KMS-11 (cell line): ENCODE data around the gene ERO1A.

ENCODE experiments used
- H2AFZ ChIP-seq: fragments of 200-600 bp; sonication (generic); 2 replicates; pipeline ENCODE4 v1.6.1; 2016; ENCODE audit warnings: antibody characterized with exemption, mixed run types, low read depth
- H3K27ac ChIP-seq: fragments of 200-600 bp; sonication (generic); 2 replicates; pipeline ENCODE4 v1.6.1; 2016; ENCODE audit warnings: mild to moderate bottlenecking, mixed run types
- H3K27me3 ChIP-seq: fragments of 200-600 bp; sonication (generic); 2 replicates; pipeline ENCODE4 v1.6.1; 2017; ENCODE audit warnings: mild to moderate bottlenecking, low read depth, mixed run types, moderate library complexity; ENCODE audit not compliant: insufficient read depth
- H3K36me3 ChIP-seq: fragments of 200-600 bp; sonication (generic); 2 replicates; pipeline ENCODE4 v1.6.1; 2017; ENCODE audit warnings: mild to moderate bottlenecking, mixed run types; ENCODE audit not compliant: insufficient read depth
- H3K4me1 ChIP-seq: fragments of 200-600 bp; sonication (generic); 2 replicates; pipeline ENCODE4 v1.6.1; 2016; ENCODE audit warnings: mild to moderate bottlenecking, low read depth, mixed run types; ENCODE audit not compliant: poor library complexity, severe bottlenecking
- H3K4me2 ChIP-seq: fragments of 200-600 bp; sonication (generic); 2 replicates; pipeline ENCODE4 v1.7.0; 2016; ENCODE audit warnings: mild to moderate bottlenecking, mixed run types
- H3K4me3 ChIP-seq: fragments of 200-600 bp; sonication (generic); IDR thresholded peaks from 2 replicates; pipeline ENCODE4 v1.6.1; 2017; ENCODE audit warnings: low read depth, low read length, mixed read lengths; ENCODE audit not compliant: insufficient read depth
- H3K79me2 ChIP-seq: fragments of 200-600 bp; sonication (generic); 2 replicates; pipeline ENCODE4 v1.6.1; 2016; ENCODE audit warnings: low read depth, mixed run types; ENCODE audit not compliant: insufficient read depth
- H3K9ac ChIP-seq: fragments of 200-600 bp; sonication (generic); 2 replicates; pipeline ENCODE4 v1.6.1; 2016; ENCODE audit warnings: mild to moderate bottlenecking, mixed run types
- H4K20me1 ChIP-seq: fragments of 200-600 bp; sonication (generic); 2 replicates; pipeline ENCODE4 v1.6.1; 2016; ENCODE audit warnings: mild to moderate bottlenecking, mixed run types; ENCODE audit not compliant: insufficient read depth
- CTCF ChIP-seq: fragments of 200-600 bp; sonication (generic); conservative IDR thresholded peaks from 2 replicates; pipeline ENCODE4 v1.6.1; 2017; ENCODE audit warnings: low read depth, mild to moderate bottlenecking, antibody characterized with exemption, low read length, moderate library complexity, mixed read lengths

The ERO1A gene

DNA sequence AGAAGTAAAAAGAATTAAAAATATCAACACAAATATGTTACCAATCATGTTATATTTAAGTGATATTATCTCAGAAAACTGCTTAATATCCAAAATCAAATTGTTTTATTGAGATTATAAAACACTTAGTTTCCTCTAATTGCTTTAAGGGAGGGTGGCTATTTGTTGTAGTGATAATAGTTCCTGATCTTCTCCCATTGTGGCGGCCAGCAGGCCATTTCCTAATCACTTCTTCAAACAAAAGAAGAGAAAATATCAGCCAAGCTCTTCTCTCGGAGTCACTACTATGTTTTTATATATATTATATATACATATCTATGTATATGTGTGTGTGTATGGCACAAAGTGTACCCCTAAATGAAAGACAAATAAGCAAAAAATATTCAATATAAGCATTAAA, 31.5 kb downstream of the ERO1A start:
- Histone ChIP-seq H3K4me1 (peaks cover 9% of the 10 kb centered on the region), H3K4me2 (no peak overlapping the region), H3K36me3 (no peaks in the 10 kb centered on the region), H2AFZ (no peak overlapping the region), H3K9ac (no peak overlapping the region), H4K20me1 (no peaks in the 10 kb centered on the region), H3K27me3 (no peaks in the 10 kb centered on the region), H3K27ac (no peak overlapping the region), H3K4me3 (no peak overlapping the region), H3K79me2 (no peaks in the 10 kb centered on the region)
- TF ChIP-seq CTCF, result no peak

- no peaks in the 10 kb centered on the region for H4K20me1 ChIP-seq
- no peaks in the 10 kb centered on the region for H3K27me3 ChIP-seq
- no peak overlapping the region for H3K27ac ChIP-seq
- H3K4me2 ChIP-seq, result no peak overlapping the region
- H3K36me3 ChIP-seq, result no peaks in the 10 kb centered on the region
- H3K4me3 ChIP-seq, result no peak overlapping the region
- H3K79me2 ChIP-seq, result no peaks in the 10 kb centered on the region
- TF ChIP-seq CTCF, result no peak
- peaks cover 9% of the 10 kb centered on the region for H3K4me1 ChIP-seq
- no peak overlapping the region for H2AFZ ChIP-seq
- H3K9ac ChIP-seq, result no peak overlapping the region
Measured at GRCh38 chr14:52661314-52661713, 34.0 kb downstream of the ERO1A start.

DNA sequence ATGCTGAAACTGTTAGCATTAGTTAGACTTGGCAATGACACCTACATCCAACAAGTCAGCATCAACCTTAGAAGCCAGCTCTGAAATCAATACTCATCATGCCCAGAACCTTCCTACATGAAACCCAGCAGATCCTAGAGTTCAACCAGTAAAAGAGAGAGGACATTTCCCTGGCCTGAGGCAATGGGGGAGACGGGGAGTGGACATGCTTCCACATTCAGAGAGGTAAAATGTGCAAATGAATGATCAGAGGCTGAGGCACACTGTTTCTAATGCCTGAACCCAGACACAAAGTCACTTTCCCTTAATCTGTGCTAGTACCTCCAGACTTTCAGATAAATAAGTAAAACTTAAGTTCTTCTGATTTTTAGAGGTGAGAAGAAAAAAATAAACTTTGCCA, 34.5 kb downstream of the ERO1A start:
- no peak overlapping the region for H3K4me3 ChIP-seq
- no peak overlapping the region for H3K27ac ChIP-seq
- H3K27me3 ChIP-seq, result no peaks in the 10 kb centered on the region
- no peaks in the 10 kb centered on the region for H4K20me1 ChIP-seq
- no peak overlapping the region for H3K4me2 ChIP-seq
- H3K79me2 ChIP-seq, result no peaks in the 10 kb centered on the region
- no peak for TF ChIP-seq CTCF
- H3K4me1 ChIP-seq, result peaks cover 9% of the 10 kb centered on the region
- no peaks in the 10 kb centered on the region for H3K36me3 ChIP-seq
- no peak overlapping the region for H3K9ac ChIP-seq
- H2AFZ ChIP-seq, result no peak overlapping the region

DNA sequence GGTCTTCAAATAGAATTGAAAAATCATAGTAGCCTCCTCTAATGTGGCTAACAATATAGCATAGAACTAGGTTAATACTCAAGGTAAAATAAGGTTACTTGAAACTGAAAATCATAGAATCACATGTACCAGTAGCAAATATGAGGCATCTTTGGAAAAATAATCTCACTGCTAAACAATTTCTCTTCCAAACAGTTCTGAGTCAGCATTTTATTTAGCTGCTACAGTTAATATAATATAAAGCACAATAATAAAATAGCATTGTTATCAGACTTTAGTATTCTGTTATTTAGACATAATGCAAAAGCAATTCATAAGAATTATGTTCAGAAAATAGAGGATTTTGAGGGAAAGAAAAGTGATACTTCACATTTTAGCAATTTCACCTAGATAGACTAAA, 35.0 kb downstream of the ERO1A start:
- Histone ChIP-seq H3K4me2 (no peak overlapping the region), H3K27ac (no peak overlapping the region), H3K27me3 (no peaks in the 10 kb centered on the region), H3K79me2 (no peaks in the 10 kb centered on the region), H4K20me1 (no peaks in the 10 kb centered on the region), H3K4me3 (no peak overlapping the region), H3K36me3 (no peaks in the 10 kb centered on the region), H3K9ac (no peak overlapping the region), H3K4me1 (peaks cover 9% of the 10 kb centered on the region), H2AFZ (no peak overlapping the region)
- TF ChIP-seq CTCF, result no peak

GRCh38 chr14:52656905-52657304, 38.5 kb downstream of the ERO1A start:
- Histone ChIP-seq H3K4me1 (peaks cover 9% of the 10 kb centered on the region), H3K27me3 (no peaks in the 10 kb centered on the region), H2AFZ (no peak overlapping the region), H3K79me2 (no peaks in the 10 kb centered on the region), H4K20me1 (no peaks in the 10 kb centered on the region), H3K4me2 (no peak overlapping the region), H3K4me3 (no peak overlapping the region), H3K27ac (no peak overlapping the region), H3K9ac (no peak overlapping the region), H3K36me3 (no peaks in the 10 kb centered on the region)
- no peak for TF ChIP-seq CTCF
